ENCODE measurements around the gene GBE1. TPM values are rescaled to one million over a fixed set of nuclear protein-coding genes. Genes with fewer than 3 reads are reported as not detected.

GBE1 gene
- total RNA-seq, 2 donors from 2014 or later = 8.4 to 12.3 TPM

DNA sequence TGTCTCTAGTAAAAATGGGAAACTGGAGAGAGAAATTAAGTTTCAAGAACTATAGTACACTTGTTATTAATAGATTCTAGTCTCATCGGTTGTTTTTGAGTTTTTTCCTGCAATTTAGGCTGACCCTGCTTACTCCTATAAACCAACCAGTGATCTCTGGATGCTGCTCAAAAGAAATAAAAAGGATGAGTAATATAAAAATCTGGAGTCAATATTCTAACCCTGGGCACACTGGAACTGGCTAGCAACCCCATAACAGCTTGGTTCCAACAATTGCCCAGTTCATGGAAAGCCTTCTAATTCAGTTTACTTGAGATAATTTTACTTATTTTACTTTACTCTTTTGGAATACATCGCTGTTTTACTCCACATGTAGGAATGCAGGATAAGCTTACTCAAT, 211.6 kb downstream of the GBE1 start:
- no peak overlapping the region for H3K27ac ChIP-seq (ENCODE audit: low read depth, low read length)
- no peaks in the 10 kb centered on the region for H3K36me3 ChIP-seq (ENCODE audit: control insufficient read depth, insufficient read depth, low read length)
- Mint-ChIP-seq H3K4me1 (peaks cover 7% of the 10 kb centered on the region), H3K27ac (no peak overlapping the region), H3K9me3 (peaks cover 35% of the 10 kb centered on the region), H3K36me3 (ENCODE audit: low read depth) (peaks cover 7% of the 10 kb centered on the region), H3K4me3 (no peak overlapping the region), H3K27me3 (ENCODE audit: insufficient read depth) (no peaks in the 10 kb centered on the region)
- H3K27me3 ChIP-seq (ENCODE audit: control insufficient read depth, insufficient read depth, low read length, poor library complexity, severe bottlenecking) = no peaks in the 10 kb centered on the region
- TF ChIP-seq, protein P1, sequence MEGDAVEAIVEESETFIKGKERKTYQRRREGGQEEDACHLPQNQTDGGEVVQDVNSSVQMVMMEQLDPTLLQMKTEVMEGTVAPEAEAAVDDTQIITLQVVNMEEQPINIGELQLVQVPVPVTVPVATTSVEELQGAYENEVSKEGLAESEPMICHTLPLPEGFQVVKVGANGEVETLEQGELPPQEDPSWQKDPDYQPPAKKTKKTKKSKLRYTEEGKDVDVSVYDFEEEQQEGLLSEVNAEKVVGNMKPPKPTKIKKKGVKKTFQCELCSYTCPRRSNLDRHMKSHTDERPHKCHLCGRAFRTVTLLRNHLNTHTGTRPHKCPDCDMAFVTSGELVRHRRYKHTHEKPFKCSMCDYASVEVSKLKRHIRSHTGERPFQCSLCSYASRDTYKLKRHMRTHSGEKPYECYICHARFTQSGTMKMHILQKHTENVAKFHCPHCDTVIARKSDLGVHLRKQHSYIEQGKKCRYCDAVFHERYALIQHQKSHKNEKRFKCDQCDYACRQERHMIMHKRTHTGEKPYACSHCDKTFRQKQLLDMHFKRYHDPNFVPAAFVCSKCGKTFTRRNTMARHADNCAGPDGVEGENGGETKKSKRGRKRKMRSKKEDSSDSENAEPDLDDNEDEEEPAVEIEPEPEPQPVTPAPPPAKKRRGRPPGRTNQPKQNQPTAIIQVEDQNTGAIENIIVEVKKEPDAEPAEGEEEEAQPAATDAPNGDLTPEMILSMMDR (conservative IDR thresholded peaks at IDR 0.05) = no peak
- H3K4me1 ChIP-seq (ENCODE audit: control insufficient read depth, insufficient read depth, low read length) = peaks cover 3% of the 10 kb centered on the region
- peaks cover 32% of the 10 kb centered on the region for H3K9me3 ChIP-seq (ENCODE audit: control insufficient read depth, low read length)
- WGBS, 2 experiments (ENCODE audit: insufficient coverage in 1 of 2, insufficient read length in 1 of 2) = 95 to 100% methylated on average over 1 to 2 of the region's 2 CpGs
- no peak overlapping the region for H3K4me3 ChIP-seq (ENCODE audit: low read length)
- DNase-seq = no peak
- H3K9ac ChIP-seq (ENCODE audit: extremely low read depth, low read length, poor library complexity, severe bottlenecking) = no peak overlapping the region

DNA sequence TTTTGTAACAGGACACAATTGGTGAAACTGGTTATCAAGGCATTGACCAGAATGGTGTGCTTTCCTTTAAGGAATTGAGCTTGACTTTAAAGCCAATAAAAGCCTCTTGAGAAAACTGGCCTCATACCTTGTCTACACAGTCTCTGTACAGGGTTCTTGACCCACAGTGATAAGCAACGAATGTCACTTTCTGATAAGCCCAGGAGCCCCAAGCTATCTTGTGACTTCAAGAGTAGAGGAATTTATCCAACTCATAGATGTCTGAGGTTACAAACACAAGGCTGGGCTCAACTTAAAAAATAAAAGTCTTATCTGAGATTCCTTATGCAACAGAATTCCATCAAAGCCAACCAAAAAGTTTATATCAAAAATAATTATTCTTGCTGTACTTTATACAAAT, 212.1 kb downstream of the GBE1 start:
- H3K4me1 ChIP-seq (ENCODE audit: control insufficient read depth, insufficient read depth, low read length) = peaks cover 2% of the 10 kb centered on the region
- H3K36me3 ChIP-seq (ENCODE audit: control insufficient read depth, insufficient read depth, low read length) = no peaks in the 10 kb centered on the region
- no peak overlapping the region for H3K4me3 ChIP-seq (ENCODE audit: low read length)
- no peaks in the 10 kb centered on the region for H3K27me3 Mint-ChIP-seq (ENCODE audit: insufficient read depth)
- DNase-seq = no peak
- H3K4me1 Mint-ChIP-seq = peaks cover 3% of the 10 kb centered on the region
- TF ChIP-seq, protein P1 (conservative IDR thresholded peaks at IDR 0.05) = no peak
- H3K9ac ChIP-seq (ENCODE audit: extremely low read depth, low read length, poor library complexity, severe bottlenecking) = no peak overlapping the region
- no peaks in the 10 kb centered on the region for H3K27me3 ChIP-seq (ENCODE audit: control insufficient read depth, insufficient read depth, low read length, poor library complexity, severe bottlenecking)
- 85 to 100% methylated on average over 1 of the region's 1 CpG for WGBS, 2 experiments (ENCODE audit: insufficient coverage in 1 of 2, insufficient read length in 1 of 2)
- H3K9me3 ChIP-seq (ENCODE audit: control insufficient read depth, low read length) = peaks cover 32% of the 10 kb centered on the region
- H3K27ac Mint-ChIP-seq = no peak overlapping the region
- H3K27ac ChIP-seq (ENCODE audit: low read depth, low read length) = no peak overlapping the region
- H3K9me3 Mint-ChIP-seq = peaks cover 35% of the 10 kb centered on the region
- H3K4me3 Mint-ChIP-seq = no peak overlapping the region
- peaks cover 7% of the 10 kb centered on the region for H3K36me3 Mint-ChIP-seq (ENCODE audit: low read depth)

DNA sequence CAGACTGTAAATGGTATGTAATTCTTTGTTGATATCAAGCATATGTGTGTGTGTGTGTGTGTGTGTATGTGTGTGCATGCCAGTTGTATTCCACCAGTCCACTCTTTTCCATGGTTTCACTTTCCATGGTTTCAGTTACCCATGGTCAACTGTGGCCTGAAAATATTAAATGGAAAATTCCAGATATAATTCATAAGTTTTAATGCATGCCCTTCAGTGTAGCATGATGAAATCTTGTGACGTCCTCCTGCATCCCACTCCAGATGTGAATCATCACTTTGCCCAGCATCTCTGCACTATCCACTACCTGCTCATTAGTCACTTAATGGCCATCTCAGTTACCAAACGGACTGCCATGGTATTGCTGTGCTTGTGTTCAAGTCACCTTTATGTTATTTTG, 215.9 kb downstream of the GBE1 start:
- H3K4me1 ChIP-seq (ENCODE audit: control insufficient read depth, insufficient read depth, low read length) = no peaks in the 10 kb centered on the region
- H3K36me3 Mint-ChIP-seq (ENCODE audit: low read depth) = peaks cover 7% of the 10 kb centered on the region
- 83 to 91% methylated on average over 1 to 2 of the region's 2 CpGs for WGBS, 2 experiments (ENCODE audit: insufficient coverage in 1 of 2, insufficient read length in 1 of 2)
- peaks cover 29% of the 10 kb centered on the region for H3K9me3 Mint-ChIP-seq
- no peak overlapping the region for H3K4me3 Mint-ChIP-seq
- no peak overlapping the region for H3K4me3 ChIP-seq (ENCODE audit: low read length)
- TF ChIP-seq, protein P1 (conservative IDR thresholded peaks at IDR 0.05) = no peak
- no peaks in the 10 kb centered on the region for H3K27me3 Mint-ChIP-seq (ENCODE audit: insufficient read depth)
- no peaks in the 10 kb centered on the region for H3K27me3 ChIP-seq (ENCODE audit: control insufficient read depth, insufficient read depth, low read length, poor library complexity, severe bottlenecking)
- H3K27ac Mint-ChIP-seq = no peak overlapping the region
- no peaks in the 10 kb centered on the region for H3K4me1 Mint-ChIP-seq
- no peak overlapping the region for H3K27ac ChIP-seq (ENCODE audit: low read depth, low read length)
- no peak for DNase-seq
- no peak overlapping the region for H3K9ac ChIP-seq (ENCODE audit: extremely low read depth, low read length, poor library complexity, severe bottlenecking)
- peaks cover 32% of the 10 kb centered on the region for H3K9me3 ChIP-seq (ENCODE audit: control insufficient read depth, low read length)
- H3K36me3 ChIP-seq (ENCODE audit: control insufficient read depth, insufficient read depth, low read length) = no peaks in the 10 kb centered on the region

All from endodermal cell (in vitro differentiated cells).